PC-3 (cell line): ENCODE measurements around the gene SH3RF3. TPM values are rescaled to one million over a fixed set of nuclear protein-coding genes. Genes with fewer than 3 reads are reported as not detected.

Experiments
- ATAC-seq: fragments of 200-7000 bp; cut with Tn5 transposase; 2 replicates; pipeline ENCODE4 v1.9.1; 2020; ENCODE audit warnings: mild to moderate bottlenecking, moderate library complexity
- BruUV-seq: library from RNA; stranded (reverse); fragments of 400-500 nt; replicated peaks from 2 replicates; lab custom pipeline; 2021; lab: Mats Ljungman, UMichigan
- CTCF ChIA-PET: fragments of 300-600 bp; sonication (Branson Sonifier 250); formaldehyde crosslinking; loops from one replicate; lab custom pipeline; 2022; ENCODE audit warnings: antibody characterized with exemption; lab: Charles Lee
- POLR2A ChIA-PET: fragments of 300-600 bp; sonication (Branson Sonifier 250); formaldehyde crosslinking; loops from one replicate; lab custom pipeline; 2022; ENCODE audit warnings: antibody characterized with exemption; ENCODE audit not compliant: unreplicated experiment; lab: Charles Lee
- DNase-seq: peaks from one replicate; pipeline ENCODE4 v3.0.0-alpha.2; 2015
- H2AFZ ChIP-seq: fragments of 300-600 bp; sonication (generic); 2 replicates; pipeline ENCODE4 v1.6.0; 2016; ENCODE audit warnings: antibody characterized with exemption, low read length
- H3F3A ChIP-seq: fragments of 300-600 bp; sonication (generic); one replicate; pipeline ENCODE4 v1.6.0; 2017; ENCODE audit warnings: antibody characterized with exemption, low read length, control low read depth, mild to moderate bottlenecking; ENCODE audit not compliant: unreplicated experiment
- H3K27ac ChIP-seq: fragments of 300-600 bp; sonication (generic); 2 replicates; pipeline ENCODE4 v1.5.1; 2016; ENCODE audit warnings: mild to moderate bottlenecking, low read length
- H3K27me3 ChIP-seq: fragments of 300-600 bp; sonication (generic); 2 replicates; pipeline ENCODE4 v1.6.1; 2016; ENCODE audit warnings: low read length, mixed read lengths
- H3K36me3 ChIP-seq: fragments of 300-600 bp; sonication (generic); 2 replicates; pipeline ENCODE4 v1.6.1; 2016; ENCODE audit warnings: low read depth, mixed run types, low read length, mixed read lengths
- H3K4me1 ChIP-seq: fragments of 300-600 bp; sonication (generic); 2 replicates; pipeline ENCODE4 v1.5.1; 2016; ENCODE audit warnings: low read length; ENCODE audit not compliant: insufficient read depth
- H3K4me2 ChIP-seq: fragments of 300-600 bp; sonication (generic); 2 replicates; pipeline ENCODE4 v1.6.0; 2016; ENCODE audit warnings: low read length
- H3K4me3 ChIP-seq: fragments of 300-600 bp; sonication (generic); 2 replicates; pipeline ENCODE4 v1.5.1; 2016; ENCODE audit warnings: mild to moderate bottlenecking, low read length, mixed read lengths
- H3K79me2 ChIP-seq: fragments of 300-600 bp; sonication (generic); 2 replicates; pipeline ENCODE4 v1.6.1; 2017; ENCODE audit warnings: low read length, mixed read lengths
- H3K9ac ChIP-seq: fragments of 300-600 bp; sonication (generic); 2 replicates; pipeline ENCODE4 v1.6.0; 2016; ENCODE audit warnings: mild to moderate bottlenecking, low read length
- H3K9me2 ChIP-seq: fragments of 300-600 bp; sonication (generic); replicated peaks from 2 replicates; pipeline ENCODE4 v1.6.1; 2016; ENCODE audit warnings: mixed run types, low read length, mixed read lengths
- H3K9me3 ChIP-seq: fragments of 300-600 bp; sonication (generic); 2 replicates; pipeline ENCODE4 v1.6.1; 2016; ENCODE audit warnings: low read length, mixed read lengths
- H4K20me1 ChIP-seq: fragments of 300-600 bp; sonication (generic); 2 replicates; pipeline ENCODE4 v1.6.1; 2016; ENCODE audit warnings: low read length, mixed read lengths
- EZH2 ChIP-seq: fragments of 300-600 bp; sonication (generic); IDR thresholded peaks from one replicate; pipeline ENCODE4 v1.6.1; 2017; ENCODE audit warnings: antibody characterized with exemption, mild to moderate bottlenecking, low read length; ENCODE audit not compliant: unreplicated experiment
- EZH2phosphoT487 ChIP-seq: fragments of 300-600 bp; sonication (generic); IDR thresholded peaks from 2 replicates; pipeline ENCODE4 v1.6.1; 2018; ENCODE audit warnings: mild to moderate bottlenecking, antibody characterized with exemption, low read length, borderline replicate concordance
- intact Hi-C: fragments of 100-400 bp; cut with micrococcal nuclease; formaldehyde crosslinking; loops from 2 replicates; pipeline ENCODE4 v1.9.0; 2023
- total RNA-seq: library from RNA; depleted of rRNA; stranded (reverse); fragments of >200 nt; gene quantifications from 2 replicates; pipeline ENCODE4 v1.2.3, GENCODE V29; 2014
- TF ChIP-seq, protein P1 (sequence below): fragments of 300-600 bp; sonication (generic); conservative IDR thresholded peaks from 2 replicates; pipeline ENCODE4 v1.5.1; 2017; ENCODE audit warnings: antibody characterized with exemption, low read depth, mild to moderate bottlenecking, low read length

The SH3RF3 gene
- total RNA-seq, 1 experiment from 2014 or later = 11.7 TPM

DNA sequence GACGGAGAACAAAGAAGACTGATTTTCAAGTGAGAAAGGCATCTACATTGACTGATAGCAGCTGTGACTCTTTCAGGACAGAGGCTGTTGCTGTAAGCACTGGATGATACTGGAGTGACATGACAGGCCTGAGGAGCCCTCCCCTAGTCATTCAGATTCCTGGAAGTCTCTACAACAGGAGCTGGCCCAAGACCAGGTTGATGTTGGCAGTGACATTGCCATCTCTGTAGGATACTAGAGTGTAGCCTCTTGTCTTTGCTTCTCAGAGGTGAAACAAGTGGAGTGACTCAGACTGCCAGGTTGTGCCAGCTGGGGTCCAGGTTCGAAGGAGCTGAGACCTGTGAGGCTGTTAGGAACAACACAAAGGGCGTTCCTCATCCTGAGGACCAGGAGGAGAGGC is 44.7 kb upstream of the SH3RF3 start:
- ChIA-PET POLR2A (no interaction called here), CTCF (no interaction called here)
- TF ChIP-seq, protein P1, sequence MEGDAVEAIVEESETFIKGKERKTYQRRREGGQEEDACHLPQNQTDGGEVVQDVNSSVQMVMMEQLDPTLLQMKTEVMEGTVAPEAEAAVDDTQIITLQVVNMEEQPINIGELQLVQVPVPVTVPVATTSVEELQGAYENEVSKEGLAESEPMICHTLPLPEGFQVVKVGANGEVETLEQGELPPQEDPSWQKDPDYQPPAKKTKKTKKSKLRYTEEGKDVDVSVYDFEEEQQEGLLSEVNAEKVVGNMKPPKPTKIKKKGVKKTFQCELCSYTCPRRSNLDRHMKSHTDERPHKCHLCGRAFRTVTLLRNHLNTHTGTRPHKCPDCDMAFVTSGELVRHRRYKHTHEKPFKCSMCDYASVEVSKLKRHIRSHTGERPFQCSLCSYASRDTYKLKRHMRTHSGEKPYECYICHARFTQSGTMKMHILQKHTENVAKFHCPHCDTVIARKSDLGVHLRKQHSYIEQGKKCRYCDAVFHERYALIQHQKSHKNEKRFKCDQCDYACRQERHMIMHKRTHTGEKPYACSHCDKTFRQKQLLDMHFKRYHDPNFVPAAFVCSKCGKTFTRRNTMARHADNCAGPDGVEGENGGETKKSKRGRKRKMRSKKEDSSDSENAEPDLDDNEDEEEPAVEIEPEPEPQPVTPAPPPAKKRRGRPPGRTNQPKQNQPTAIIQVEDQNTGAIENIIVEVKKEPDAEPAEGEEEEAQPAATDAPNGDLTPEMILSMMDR = no peak
- TF ChIP-seq EZH2phosphoT487 = no peak
- Histone ChIP-seq H3K27ac (no peak overlapping the region), H3F3A (no peaks in the 10 kb centered on the region), H3K9me2 (no peaks in the 10 kb centered on the region), H3K36me3 (no peaks in the 10 kb centered on the region), H3K9me3 (no peaks in the 10 kb centered on the region), H3K4me3 (no peak overlapping the region), H3K4me1 (no peaks in the 10 kb centered on the region), H3K79me2 (no peaks in the 10 kb centered on the region), H3K9ac (no peak overlapping the region), H3K4me2 (no peak overlapping the region), H2AFZ (no peak overlapping the region), H3K27me3 (no peaks in the 10 kb centered on the region), H4K20me1 (no peaks in the 10 kb centered on the region)
- no TSS peak for BruUV-seq
- DNase-seq (no peak), ATAC-seq (no peak)
- intact Hi-C loops = no loop called here

DNA sequence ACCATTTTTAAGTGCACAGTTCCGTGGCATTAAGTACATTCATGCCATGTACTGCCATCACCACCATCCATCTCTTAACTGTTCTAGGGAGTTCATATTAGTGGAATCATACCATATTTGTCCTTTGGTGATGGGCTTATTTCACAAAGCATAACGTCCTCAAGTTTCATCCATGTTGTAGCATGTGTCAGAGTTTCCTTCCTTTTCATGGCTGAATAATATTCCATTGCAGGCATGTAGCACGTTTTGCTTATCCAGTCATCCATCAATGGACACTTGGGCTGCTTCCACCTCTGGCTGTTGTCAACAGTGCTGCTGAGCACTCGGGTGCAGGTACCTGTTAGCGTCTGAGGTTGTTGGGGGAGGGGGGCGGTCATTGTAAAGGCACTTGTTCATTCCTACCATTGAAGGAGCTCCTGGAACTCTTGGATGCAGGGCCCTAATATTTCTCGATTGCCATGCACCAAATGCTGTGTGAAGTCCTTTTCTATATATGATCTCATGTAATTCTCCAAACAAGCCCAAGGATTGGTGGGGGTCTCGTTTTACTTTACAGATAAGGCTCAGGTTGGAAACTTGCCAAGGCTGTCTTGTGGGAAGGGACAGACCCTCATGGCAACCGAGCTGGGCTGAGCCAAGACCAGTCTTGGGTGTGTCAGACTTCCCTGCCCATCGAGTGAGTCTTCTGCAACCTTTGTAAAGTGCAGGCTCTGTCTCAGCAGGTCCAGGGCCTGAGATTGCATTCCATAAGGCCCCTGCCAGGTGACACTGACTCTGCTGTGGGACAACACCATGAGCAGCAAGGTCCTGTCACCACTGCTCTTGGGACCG is 42.9 kb upstream of the SH3RF3 start:
- H3K9me3 ChIP-seq = no peaks in the 10 kb centered on the region
- H3K27ac ChIP-seq = no peak overlapping the region
- no peaks in the 10 kb centered on the region for H3K36me3 ChIP-seq
- no peak overlapping the region for H3K4me3 ChIP-seq
- no TSS peak for BruUV-seq
- ATAC-seq (no peak), DNase-seq (no peak)
- H3K9me2 ChIP-seq = no peaks in the 10 kb centered on the region
- no peaks in the 10 kb centered on the region for H3K79me2 ChIP-seq
- no peak overlapping the region for H3K4me2 ChIP-seq
- no peak overlapping the region for H2AFZ ChIP-seq
- H3K27me3 ChIP-seq = no peaks in the 10 kb centered on the region
- CTCF ChIA-PET = no interaction called here
- H3F3A ChIP-seq = no peaks in the 10 kb centered on the region
- POLR2A ChIA-PET = no interaction called here
- no peaks in the 10 kb centered on the region for H4K20me1 ChIP-seq
- TF ChIP-seq, protein P1 = no peak
- TF ChIP-seq EZH2phosphoT487 (no peak), EZH2 (no peak)
- H3K9ac ChIP-seq = no peak overlapping the region
- no peaks in the 10 kb centered on the region for H3K4me1 ChIP-seq
- intact Hi-C loops = no loop called here

DNA sequence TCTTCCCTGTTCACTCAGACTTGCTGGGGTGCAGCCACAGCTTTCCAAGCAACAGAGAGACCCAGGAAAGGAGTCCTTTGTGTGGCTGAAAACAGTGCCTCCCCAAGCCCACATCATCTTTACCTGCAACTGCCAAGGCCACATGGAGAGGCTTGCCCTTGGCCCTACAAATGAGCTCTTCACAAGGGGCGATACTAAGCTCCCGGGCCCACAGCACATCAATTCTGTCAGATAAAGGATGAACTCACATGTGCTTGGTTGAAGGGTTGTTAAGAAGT is 42.3 kb upstream of the SH3RF3 start:
- no peaks in the 10 kb centered on the region for H3K9me3 ChIP-seq
- no peaks in the 10 kb centered on the region for H3F3A ChIP-seq
- no peak for DNase-seq
- no peak overlapping the region for H3K4me2 ChIP-seq
- H3K9ac ChIP-seq = no peak overlapping the region
- H3K27ac ChIP-seq = no peak overlapping the region
- ATAC-seq = no peak
- BruUV-seq = no TSS peak
- no peak overlapping the region for H2AFZ ChIP-seq
- intact Hi-C loops = no loop called here
- H3K36me3 ChIP-seq = no peaks in the 10 kb centered on the region
- ChIA-PET POLR2A (no interaction called here), CTCF (no interaction called here)
- H4K20me1 ChIP-seq = no peaks in the 10 kb centered on the region
- no peaks in the 10 kb centered on the region for H3K27me3 ChIP-seq
- TF ChIP-seq EZH2phosphoT487 = no peak
- TF ChIP-seq EZH2 = no peak
- TF ChIP-seq, protein P1 = no peak
- no peaks in the 10 kb centered on the region for H3K4me1 ChIP-seq
- H3K4me3 ChIP-seq = no peak overlapping the region
- H3K9me2 ChIP-seq = no peaks in the 10 kb centered on the region
- H3K79me2 ChIP-seq = no peaks in the 10 kb centered on the region
